ENCODE measurements around the gene SYT3.

- TF ChIP-seq MAX (IDR thresholded peaks at IDR 0.05) (no peak), CTCF (IDR thresholded peaks at IDR 0.05; ENCODE audit: control extremely low read depth in 1 of 3, insufficient read depth in 1 of 3, low read depth in 1 of 3, low read length in 3 of 3) (no peak), EZH2 (IDR thresholded peaks at IDR 0.05; ENCODE audit: low read depth, low read length, severe bottlenecking) (no peak), GABPA (IDR thresholded peaks at IDR 0.05; ENCODE audit: borderline replicate concordance, insufficient read depth, low read length) (no peak), RFX5 (IDR thresholded peaks at IDR 0.05; ENCODE audit: borderline replicate concordance, low read depth, low read length) (no peak)
These were observed 21.3 kb upstream of the SYT3 start for GRCh38 chr19:50661023-50661422.

Data from H1 (cell line).